ENCODE measurements around the gene BNC2. TPM values are rescaled to one million over a fixed set of nuclear protein-coding genes. Genes with fewer than 3 reads are reported as not detected.

The BNC2 gene
- total and polyA plus RNA-seq, 5 donors from 2014 or later: not detected

DNA sequence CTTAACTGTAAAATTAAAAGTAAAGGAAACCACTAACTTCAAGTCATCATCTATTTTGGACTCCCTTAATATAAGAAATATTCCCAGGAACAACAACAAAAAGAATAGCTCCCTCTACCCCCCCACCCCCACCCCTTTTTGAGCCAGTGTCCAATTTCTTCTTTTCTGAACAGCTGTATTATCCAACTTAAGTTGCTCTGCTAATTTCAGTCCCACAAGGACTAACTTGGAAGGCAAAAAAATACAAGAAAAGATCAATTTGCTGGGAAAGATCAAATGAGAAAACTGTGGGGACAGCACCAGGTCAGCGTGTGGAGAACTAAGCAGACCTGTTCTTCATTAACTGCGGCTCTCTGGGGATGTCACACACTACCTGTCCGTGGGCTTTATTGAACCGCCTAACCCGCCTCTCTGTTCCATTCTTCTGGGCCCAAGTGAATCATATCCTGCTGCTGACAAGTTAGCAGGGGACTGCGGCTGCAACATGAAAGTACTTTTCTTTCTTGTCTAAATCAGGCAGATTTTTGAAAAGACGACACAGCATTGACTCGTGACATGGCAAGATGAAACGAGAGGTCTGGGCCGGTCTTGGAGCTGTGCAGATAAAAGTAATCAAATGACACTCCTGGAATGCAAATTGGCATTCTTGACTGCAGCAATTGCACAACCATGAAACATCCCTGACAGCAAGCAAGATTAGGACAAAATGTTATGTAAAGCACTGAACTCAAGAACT lies 2.7 kb downstream of the BNC2 start:
- Histone ChIP-seq H3K27me3 (ENCODE audit: control insufficient read depth, insufficient read depth, low read length) (peaks cover 6% of the 10 kb centered on the region), H3K36me3 (ENCODE audit: control insufficient read depth, insufficient read depth, low read length) (no peaks in the 10 kb centered on the region), H3K4me3 (ENCODE audit: low read depth, low read length) (no peak overlapping the region), H3K27ac (ENCODE audit: insufficient read depth, low read length, poor library complexity, severe bottlenecking) (no peak overlapping the region), H3K9me3 (ENCODE audit: control insufficient read depth in 2 of 2, low read length in 2 of 2) (no peaks in the 10 kb centered on the region), H3K4me1 (ENCODE audit: control insufficient read depth, insufficient read depth, low read length, poor library complexity, severe bottlenecking) (no peaks in the 10 kb centered on the region)
- ATAC-seq (ENCODE audit: low read depth in 2 of 2) (no peak), DNase-seq (no peak)
- no peaks in the 10 kb centered on the region for H3K36me3 Mint-ChIP-seq
- peaks cover 0 to 6% (median 0%) of the 10 kb centered on the region in 4 donors for H3K4me1 Mint-ChIP-seq
- no peaks in the 10 kb centered on the region for H3K9me3 Mint-ChIP-seq
- H3K27me3 Mint-ChIP-seq: peaks cover 22% of the 10 kb centered on the region
- no peak overlapping the region for H3K4me3 Mint-ChIP-seq
- H3K27ac Mint-ChIP-seq: no peak overlapping the region

DNA sequence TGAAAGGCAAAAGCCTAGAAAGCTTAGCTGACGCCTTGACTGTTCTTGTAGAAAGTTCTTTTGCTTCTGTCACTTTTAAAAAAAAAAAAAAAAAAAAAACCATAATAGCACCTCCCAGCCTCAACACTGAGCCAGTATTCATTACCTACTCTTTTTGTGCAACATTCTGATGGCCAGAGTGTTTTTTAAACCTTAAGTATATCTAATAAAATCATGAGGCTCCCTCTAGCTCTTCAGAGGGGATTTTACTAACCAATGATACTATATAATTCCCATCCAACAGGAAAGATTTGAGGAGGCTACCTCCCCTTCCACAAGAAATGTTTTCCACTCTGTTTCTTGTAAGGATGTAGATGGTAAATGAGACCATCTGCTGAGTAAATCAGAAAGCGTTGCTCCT lies 3.9 kb downstream of the BNC2 start:
- Histone ChIP-seq H3K4me1 (ENCODE audit: control insufficient read depth, insufficient read depth, low read length, poor library complexity, severe bottlenecking) (no peaks in the 10 kb centered on the region), H3K36me3 (ENCODE audit: control insufficient read depth, insufficient read depth, low read length) (no peaks in the 10 kb centered on the region), H3K4me3 (ENCODE audit: low read depth, low read length) (no peak overlapping the region), H3K27me3 (ENCODE audit: control insufficient read depth, insufficient read depth, low read length) (peaks cover 4% of the 10 kb centered on the region), H3K27ac (ENCODE audit: insufficient read depth, low read length, poor library complexity, severe bottlenecking) (no peak overlapping the region), H3K9me3 (ENCODE audit: control insufficient read depth in 2 of 2, low read length in 2 of 2) (no peaks in the 10 kb centered on the region)
- Mint-ChIP-seq H3K4me1 (peaks cover 0 to 5% (median 0%) of the 10 kb centered on the region in 4 donors), H3K4me3 (no peak overlapping the region), H3K9me3 (peaks cover 0 to 2% (median 0%) of the 10 kb centered on the region in 7 donors), H3K27me3 (peaks cover 15% of the 10 kb centered on the region), H3K27ac (no peak overlapping the region), H3K36me3 (no peaks in the 10 kb centered on the region)
- no peak for DNase-seq
- ATAC-seq (ENCODE audit: low read depth in 2 of 2): no peak

DNA sequence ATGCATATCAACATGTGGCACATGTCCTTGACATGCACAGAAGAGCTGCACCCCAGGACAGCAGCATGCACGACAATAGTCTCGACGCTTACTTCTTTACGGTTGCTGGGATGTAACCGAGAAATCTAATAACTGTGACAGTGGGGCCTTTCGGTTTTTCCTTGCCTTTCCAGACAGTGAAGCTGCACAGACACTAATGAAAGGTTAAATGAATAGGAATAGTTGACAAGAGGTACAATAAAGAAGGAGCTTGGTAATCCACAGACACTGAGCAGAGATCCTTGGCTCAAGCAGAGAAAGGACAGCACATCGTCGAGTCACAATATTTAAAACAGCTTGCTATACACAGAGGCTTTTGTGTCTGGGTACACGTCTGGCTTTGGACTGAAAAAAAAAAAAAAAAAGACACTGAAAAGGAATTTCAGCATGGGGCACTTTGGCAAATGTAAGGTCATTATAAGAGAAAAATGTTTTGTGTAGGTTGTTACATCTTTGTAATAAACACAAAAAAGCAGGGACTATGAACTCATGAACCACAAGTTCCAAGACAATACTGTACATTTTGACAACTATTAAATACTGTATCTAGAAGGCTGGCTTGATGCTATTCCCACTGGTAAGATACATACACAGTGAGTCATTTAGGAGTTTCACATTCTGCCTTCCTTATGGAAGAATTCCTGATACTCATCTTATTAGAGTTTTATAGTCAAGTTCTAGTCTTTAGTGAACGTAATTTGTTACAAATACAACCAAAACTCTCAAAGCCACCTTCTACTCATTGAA lies 5.6 kb downstream of the BNC2 start:
- Histone ChIP-seq H3K27ac (ENCODE audit: insufficient read depth, low read length, poor library complexity, severe bottlenecking) (no peak overlapping the region), H3K9me3 (ENCODE audit: control insufficient read depth in 2 of 2, low read length in 2 of 2) (no peaks in the 10 kb centered on the region), H3K36me3 (ENCODE audit: control insufficient read depth, insufficient read depth, low read length) (no peaks in the 10 kb centered on the region), H3K27me3 (ENCODE audit: control insufficient read depth, insufficient read depth, low read length) (peaks cover 4% of the 10 kb centered on the region), H3K4me1 (ENCODE audit: control insufficient read depth, insufficient read depth, low read length, poor library complexity, severe bottlenecking) (no peaks in the 10 kb centered on the region), H3K4me3 (ENCODE audit: low read depth, low read length) (no peak overlapping the region)
- DNase-seq: no peak
- Mint-ChIP-seq H3K27me3 (peaks cover 13% of the 10 kb centered on the region), H3K4me3 (no peak overlapping the region), H3K9me3 (peaks cover 0 to 3% (median 2%) of the 10 kb centered on the region in 7 donors), H3K36me3 (no peaks in the 10 kb centered on the region), H3K4me1 (peaks cover 0 to 2% (median 0%) of the 10 kb centered on the region in 4 donors), H3K27ac (no peak overlapping the region)
- no peak for ATAC-seq (ENCODE audit: low read depth in 2 of 2)

DNA sequence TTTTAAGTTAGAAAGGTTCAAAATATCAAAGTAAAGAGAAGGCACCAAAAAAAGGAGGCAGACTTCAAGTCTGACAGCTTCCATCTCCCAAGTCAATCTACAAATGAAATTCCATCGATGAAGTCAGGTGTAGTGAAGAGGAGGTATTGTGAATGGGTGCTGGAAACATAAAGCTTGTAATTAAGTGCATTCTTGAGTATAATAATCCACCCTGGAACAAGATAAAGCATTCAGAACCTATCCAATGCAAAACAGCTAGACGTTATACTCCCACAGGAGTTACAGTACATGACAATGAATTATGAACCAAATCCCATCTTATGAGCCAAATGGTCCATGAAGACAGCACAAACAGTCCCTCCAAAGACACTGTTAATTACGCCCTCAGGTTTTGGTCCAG lies 22.3 kb downstream of the BNC2 start:
- Histone ChIP-seq H3K4me1 (ENCODE audit: control insufficient read depth, insufficient read depth, low read length, poor library complexity, severe bottlenecking) (no peaks in the 10 kb centered on the region), H3K27ac (ENCODE audit: insufficient read depth, low read length, poor library complexity, severe bottlenecking) (no peak overlapping the region), H3K27me3 (ENCODE audit: control insufficient read depth, insufficient read depth, low read length) (no peaks in the 10 kb centered on the region), H3K4me3 (ENCODE audit: low read depth, low read length) (no peak overlapping the region), H3K9me3 (ENCODE audit: control insufficient read depth in 2 of 2, low read length in 2 of 2) (no peaks in the 10 kb centered on the region), H3K36me3 (ENCODE audit: control insufficient read depth, insufficient read depth, low read length) (no peaks in the 10 kb centered on the region)
- no peaks in the 10 kb centered on the region for H3K27me3 Mint-ChIP-seq
- no peak overlapping the region for H3K4me3 Mint-ChIP-seq
- H3K9me3 Mint-ChIP-seq: peaks cover 0 to 6% (median 1%) of the 10 kb centered on the region in 7 donors
- no peaks in the 10 kb centered on the region for H3K36me3 Mint-ChIP-seq
- no peak for DNase-seq
- ATAC-seq (ENCODE audit: low read depth in 2 of 2): no peak
- no peak overlapping the region for H3K27ac Mint-ChIP-seq
- H3K4me1 Mint-ChIP-seq: no peaks in the 10 kb centered on the region

DNA sequence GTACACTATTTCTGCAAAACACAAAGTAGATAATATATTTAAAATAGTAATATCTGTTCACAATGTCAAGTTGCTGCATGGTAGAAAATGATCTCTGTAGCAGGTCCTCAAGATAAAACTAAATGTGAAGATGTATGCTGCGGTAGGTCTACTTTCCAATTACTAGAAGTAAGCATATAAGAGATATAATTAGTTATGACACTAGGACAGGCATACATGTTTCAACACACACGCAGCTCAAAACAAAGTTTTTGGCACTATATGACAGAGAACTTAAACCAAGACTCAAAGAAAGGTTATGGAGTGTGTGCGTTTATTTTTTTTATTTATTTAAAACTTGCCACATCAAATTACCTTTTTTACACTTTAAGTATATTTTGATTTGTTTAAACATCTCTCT lies 23.5 kb downstream of the BNC2 start:
- no peak overlapping the region for H3K4me3 ChIP-seq (ENCODE audit: low read depth, low read length)
- H3K36me3 ChIP-seq (ENCODE audit: control insufficient read depth, insufficient read depth, low read length): no peaks in the 10 kb centered on the region
- no peak overlapping the region for H3K27ac ChIP-seq (ENCODE audit: insufficient read depth, low read length, poor library complexity, severe bottlenecking)
- no peak for ATAC-seq (ENCODE audit: low read depth in 2 of 2)
- Mint-ChIP-seq H3K36me3 (no peaks in the 10 kb centered on the region), H3K27me3 (no peaks in the 10 kb centered on the region), H3K4me3 (no peak overlapping the region), H3K9me3 (peaks cover 0 to 6% (median 0%) of the 10 kb centered on the region in 7 donors), H3K4me1 (no peaks in the 10 kb centered on the region), H3K27ac (no peak overlapping the region)
- no peaks in the 10 kb centered on the region for H3K4me1 ChIP-seq (ENCODE audit: control insufficient read depth, insufficient read depth, low read length, poor library complexity, severe bottlenecking)
- H3K9me3 ChIP-seq (ENCODE audit: control insufficient read depth in 2 of 2, low read length in 2 of 2): no peaks in the 10 kb centered on the region
- no peak for DNase-seq
- no peaks in the 10 kb centered on the region for H3K27me3 ChIP-seq (ENCODE audit: control insufficient read depth, insufficient read depth, low read length)

DNA sequence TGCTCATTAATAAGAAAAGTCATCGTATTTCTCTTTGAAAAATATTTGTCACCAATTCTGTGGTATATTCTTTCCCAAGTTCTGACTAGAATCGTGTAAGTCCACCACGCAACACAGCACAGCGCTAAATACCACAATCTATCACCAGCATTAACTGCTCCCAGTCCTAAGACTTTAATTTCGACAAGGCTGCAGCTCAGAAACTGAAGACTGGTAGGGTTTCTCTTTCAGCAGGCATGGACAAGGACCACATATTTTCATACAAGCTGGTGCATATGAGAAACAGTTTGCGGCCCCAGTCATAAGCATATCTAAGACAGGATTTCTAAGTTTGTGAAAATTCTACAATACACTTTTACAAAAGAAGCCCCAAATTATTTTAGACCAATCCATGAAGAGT lies 24.1 kb downstream of the BNC2 start:
- H3K36me3 ChIP-seq (ENCODE audit: control insufficient read depth, insufficient read depth, low read length): no peaks in the 10 kb centered on the region
- ATAC-seq (ENCODE audit: low read depth in 2 of 2) (no peak), DNase-seq (no peak)
- no peak overlapping the region for H3K27ac ChIP-seq (ENCODE audit: insufficient read depth, low read length, poor library complexity, severe bottlenecking)
- H3K36me3 Mint-ChIP-seq: no peaks in the 10 kb centered on the region
- H3K27ac Mint-ChIP-seq: no peak overlapping the region
- no peak overlapping the region for H3K4me3 Mint-ChIP-seq
- no peaks in the 10 kb centered on the region for H3K9me3 ChIP-seq (ENCODE audit: control insufficient read depth in 2 of 2, low read length in 2 of 2)
- peaks cover 0 to 6% (median 0%) of the 10 kb centered on the region in 7 donors for H3K9me3 Mint-ChIP-seq
- no peaks in the 10 kb centered on the region for H3K4me1 Mint-ChIP-seq
- H3K27me3 ChIP-seq (ENCODE audit: control insufficient read depth, insufficient read depth, low read length): no peaks in the 10 kb centered on the region
- no peaks in the 10 kb centered on the region for H3K4me1 ChIP-seq (ENCODE audit: control insufficient read depth, insufficient read depth, low read length, poor library complexity, severe bottlenecking)
- no peak overlapping the region for H3K4me3 ChIP-seq (ENCODE audit: low read depth, low read length)
- H3K27me3 Mint-ChIP-seq: no peaks in the 10 kb centered on the region

DNA sequence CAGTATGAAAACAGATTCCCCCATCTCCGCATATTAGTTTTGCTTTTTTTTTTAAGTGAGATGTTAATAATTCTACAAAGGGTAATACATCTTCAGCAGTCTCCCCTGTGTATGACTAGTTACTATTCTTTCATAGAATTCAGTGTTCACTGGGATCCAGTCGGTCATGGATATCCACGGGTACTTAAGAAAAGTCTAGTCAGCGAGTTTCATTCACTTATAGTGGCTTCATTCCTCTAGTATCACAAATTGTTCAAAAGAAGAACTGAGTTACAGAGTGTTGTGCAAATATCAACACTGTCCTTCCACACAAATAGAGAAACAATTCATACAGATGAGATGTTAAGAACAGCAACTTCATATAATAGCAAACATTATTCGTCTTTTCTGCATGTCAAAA lies 35.7 kb downstream of the BNC2 start:
- no peak for ATAC-seq (ENCODE audit: low read depth in 2 of 2)
- Mint-ChIP-seq H3K4me3 (no peak overlapping the region), H3K27me3 (no peaks in the 10 kb centered on the region)

More for the DNA sequence above, 35.7 kb downstream of the BNC2 start:
- H3K9me3 Mint-ChIP-seq: peaks cover 0 to 10% (median 3%) of the 10 kb centered on the region in 7 donors
- Histone ChIP-seq H3K36me3 (ENCODE audit: control insufficient read depth, insufficient read depth, low read length) (no peaks in the 10 kb centered on the region), H3K4me1 (ENCODE audit: control insufficient read depth, insufficient read depth, low read length, poor library complexity, severe bottlenecking) (no peaks in the 10 kb centered on the region), H3K27me3 (ENCODE audit: control insufficient read depth, insufficient read depth, low read length) (no peaks in the 10 kb centered on the region), H3K4me3 (ENCODE audit: low read depth, low read length) (no peak overlapping the region), H3K27ac (ENCODE audit: insufficient read depth, low read length, poor library complexity, severe bottlenecking) (no peak overlapping the region), H3K9me3 (ENCODE audit: control insufficient read depth in 2 of 2, low read length in 2 of 2) (no peaks in the 10 kb centered on the region)
- no peak overlapping the region for H3K27ac Mint-ChIP-seq
- DNase-seq: no peak
- H3K4me1 Mint-ChIP-seq: no peaks in the 10 kb centered on the region
- no peaks in the 10 kb centered on the region for H3K36me3 Mint-ChIP-seq
